ENCODE results near the gene LNPK.
"Not testable (repeated sequence)": the region's sequence is repeated elsewhere in the genome, so short reads cannot be mapped to it uniquely, and the experiment has no call there.

Gene LNPK

DNA sequence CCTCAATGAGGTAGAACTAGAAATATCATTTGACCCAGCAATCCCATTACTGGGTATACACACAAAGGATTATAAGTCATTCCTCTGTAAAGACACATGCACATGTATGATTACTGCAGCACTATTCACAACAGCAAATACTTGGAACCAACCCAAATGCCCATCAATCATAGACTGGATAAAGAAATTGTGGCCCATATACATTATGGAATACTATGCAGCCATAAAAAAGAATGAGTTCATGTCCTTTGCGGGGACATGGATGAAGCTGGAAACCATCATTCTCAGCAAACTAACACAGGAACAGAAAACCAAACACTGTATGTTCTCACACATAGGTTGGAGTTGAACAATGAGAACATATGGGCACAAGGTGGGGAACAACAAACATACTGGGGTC lies 106.1 kb downstream of the LNPK start:
- not testable (repeated sequence) for DNase-seq

DNA sequence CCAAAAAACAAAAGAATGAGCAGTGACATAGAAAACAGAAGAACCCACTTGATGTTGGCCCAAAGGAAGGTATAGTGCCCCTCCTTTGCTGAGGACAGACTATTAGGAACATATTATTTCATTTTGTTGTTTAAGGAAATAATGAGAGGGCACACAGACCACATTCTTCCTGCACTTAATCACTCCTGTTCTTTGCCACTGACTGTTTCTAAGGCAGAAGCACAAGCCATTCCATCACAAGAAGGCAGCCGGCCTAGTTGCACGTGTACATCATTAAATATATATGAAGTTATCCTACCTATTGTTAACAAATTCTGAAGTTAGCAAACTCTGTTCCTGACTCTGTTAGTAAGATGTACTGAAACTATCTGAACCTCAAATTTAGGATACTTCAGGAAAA lies 110.0 kb downstream of the LNPK start:
- no peak for DNase-seq

DNA sequence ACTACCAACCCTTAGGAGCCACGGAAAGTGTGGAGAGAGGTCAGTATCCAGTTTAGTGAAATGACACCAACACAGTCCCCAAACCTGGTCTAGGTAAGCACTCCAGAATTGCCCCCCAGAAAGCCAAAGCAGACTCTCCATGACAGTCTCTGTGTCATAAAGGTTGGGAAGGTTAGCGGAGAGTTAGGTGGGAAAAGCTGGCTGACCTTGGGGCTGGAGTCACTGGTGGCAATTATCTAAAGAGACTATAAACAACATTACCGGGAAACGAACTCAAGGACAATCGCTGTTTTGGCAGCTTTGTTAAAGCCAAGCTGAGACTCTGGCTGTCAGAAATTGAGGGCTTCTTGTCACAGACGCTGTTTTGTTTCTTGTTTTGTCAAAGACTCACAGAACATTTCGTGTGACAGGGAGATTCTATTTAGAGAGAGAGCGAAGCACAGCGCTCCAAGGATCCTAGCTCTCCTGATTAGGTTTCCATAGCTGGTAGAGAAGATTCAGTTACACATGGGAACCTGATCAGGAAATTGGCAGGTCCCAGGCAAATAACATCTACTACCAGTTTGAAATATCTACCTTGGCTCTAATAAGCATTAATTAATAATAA lies 111.3 kb downstream of the LNPK start:
- no peak for DNase-seq

DNA sequence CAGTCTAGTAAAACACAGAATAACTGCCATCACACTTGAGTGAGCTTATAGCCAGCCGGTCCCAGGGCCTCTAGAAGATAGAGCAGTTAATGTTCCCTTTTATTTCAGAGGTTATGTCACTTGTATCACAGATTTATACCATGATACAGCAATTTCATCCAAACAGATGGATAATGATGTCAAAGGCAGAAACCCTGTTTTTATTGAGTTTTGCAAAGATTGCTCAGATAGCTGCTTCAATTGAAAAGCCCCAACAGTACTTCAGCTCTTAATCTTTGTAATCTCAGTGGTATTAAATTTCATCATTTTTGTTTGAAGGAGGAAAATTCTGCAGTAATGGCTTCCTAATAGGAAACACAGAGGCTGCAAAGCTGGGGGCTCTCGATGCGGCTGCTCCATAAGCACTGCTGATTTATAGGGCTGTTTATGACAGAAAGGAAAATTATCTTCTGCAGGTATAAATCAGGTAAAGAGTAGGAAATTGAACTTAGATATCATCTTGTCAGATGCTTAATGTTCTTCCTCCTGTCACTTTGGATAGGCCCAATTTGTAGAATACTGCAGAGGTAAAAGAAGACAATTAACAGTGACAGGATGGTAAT lies 112.3 kb downstream of the LNPK start:
- no peak for DNase-seq

DNA sequence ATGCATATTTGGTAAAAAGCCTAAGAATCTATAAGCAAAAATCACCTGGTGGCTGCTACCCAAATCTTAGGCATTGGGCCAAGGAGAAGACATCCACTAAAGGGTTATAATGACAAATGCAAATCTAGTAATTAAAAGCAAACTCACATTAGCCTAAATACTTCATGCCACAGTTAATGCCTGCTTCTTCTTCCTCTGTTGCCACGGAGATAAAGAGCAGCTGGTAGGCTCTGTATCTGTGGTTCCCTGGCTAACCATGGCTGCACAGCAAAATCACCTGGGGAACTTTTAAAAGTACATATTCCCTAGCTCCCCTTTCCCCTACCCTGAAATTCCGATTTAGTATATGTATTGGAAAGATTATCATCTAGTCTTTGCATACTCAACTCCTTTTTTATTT lies 114.3 kb downstream of the LNPK start:
- no peak for DNase-seq

DNA sequence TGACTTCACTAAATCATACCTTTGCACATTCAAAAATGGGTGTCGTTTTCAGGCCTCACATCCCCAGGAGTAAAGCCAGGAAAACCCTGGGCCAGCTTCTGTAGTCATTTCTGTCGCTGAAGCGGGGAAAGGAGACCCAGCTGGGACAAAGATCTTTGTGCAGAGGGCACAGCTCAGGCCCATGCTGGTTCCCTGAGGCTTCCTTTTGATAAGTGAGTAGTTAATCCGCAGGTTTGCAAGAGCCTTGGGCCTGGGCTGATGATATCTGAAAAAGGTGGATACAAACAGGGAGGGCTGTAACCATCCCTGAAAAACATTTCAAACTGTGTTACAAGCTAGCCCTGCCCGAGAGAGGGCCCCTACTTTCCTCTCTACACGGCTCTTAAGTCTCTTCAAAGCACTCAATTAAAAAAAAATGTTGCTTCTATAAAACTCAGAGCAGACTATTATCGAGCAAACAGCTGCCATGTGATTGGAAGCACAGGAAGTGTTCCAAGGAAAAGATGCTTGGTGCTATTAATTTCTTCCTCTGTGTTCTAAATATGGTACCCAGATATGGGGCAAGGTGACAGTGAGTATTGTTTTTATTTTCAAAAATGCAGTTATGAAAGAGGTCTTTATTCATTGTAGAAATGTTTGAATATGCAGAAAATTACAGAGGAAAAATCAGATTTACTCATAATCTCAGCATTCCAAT lies 117.2 kb downstream of the LNPK start:
- no peak for DNase-seq

DNA sequence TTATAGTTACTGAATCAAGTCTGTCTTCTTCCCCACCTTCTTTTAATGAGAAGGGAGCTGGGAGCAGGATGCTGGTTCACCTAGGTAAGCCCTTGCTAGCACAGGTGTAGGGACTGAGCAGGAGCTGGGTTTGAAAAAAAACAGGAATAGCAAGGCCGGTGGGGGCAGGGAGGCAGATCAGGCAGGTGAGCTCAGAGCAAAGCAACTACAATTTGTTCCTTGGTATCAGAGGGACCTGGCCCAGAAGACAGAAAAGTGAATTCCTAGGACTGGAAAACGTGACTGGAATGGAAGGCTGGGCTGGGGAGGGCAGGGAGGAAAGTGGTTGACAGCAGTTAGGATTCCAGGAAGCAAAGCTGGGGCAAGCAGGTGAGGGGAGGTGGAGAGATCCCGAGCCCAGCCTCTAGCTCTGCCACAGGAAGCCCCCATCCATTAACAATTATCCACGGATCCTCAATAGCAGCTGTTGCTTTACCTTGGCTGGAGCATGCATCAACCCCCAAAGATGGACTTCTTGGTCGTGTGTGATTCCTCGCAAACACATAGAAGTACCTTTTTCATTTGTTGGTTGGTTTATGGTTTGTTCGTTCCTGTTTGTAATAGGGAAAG lies 118.4 kb downstream of the LNPK start:
- no peak for DNase-seq

DNA sequence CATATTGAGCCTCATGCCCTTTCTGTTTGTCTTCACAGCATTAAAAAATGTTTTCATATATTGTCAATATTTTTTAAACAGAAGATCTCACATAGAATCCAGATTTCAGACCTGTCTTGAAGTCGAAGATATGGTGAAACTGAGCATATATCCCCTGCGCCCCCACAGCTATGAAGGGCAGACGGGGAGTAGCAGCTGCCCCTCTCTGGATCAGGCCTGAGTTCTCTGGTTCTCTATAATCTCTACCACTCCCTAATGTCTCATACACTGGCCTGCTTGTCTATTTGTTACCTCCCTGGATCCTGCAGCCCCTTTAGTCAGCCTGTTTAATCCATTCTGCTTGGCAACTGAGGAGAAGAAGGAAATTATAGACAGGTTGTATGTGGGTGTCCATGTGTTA lies 122.4 kb downstream of the LNPK start:
- no peak for DNase-seq

DNA sequence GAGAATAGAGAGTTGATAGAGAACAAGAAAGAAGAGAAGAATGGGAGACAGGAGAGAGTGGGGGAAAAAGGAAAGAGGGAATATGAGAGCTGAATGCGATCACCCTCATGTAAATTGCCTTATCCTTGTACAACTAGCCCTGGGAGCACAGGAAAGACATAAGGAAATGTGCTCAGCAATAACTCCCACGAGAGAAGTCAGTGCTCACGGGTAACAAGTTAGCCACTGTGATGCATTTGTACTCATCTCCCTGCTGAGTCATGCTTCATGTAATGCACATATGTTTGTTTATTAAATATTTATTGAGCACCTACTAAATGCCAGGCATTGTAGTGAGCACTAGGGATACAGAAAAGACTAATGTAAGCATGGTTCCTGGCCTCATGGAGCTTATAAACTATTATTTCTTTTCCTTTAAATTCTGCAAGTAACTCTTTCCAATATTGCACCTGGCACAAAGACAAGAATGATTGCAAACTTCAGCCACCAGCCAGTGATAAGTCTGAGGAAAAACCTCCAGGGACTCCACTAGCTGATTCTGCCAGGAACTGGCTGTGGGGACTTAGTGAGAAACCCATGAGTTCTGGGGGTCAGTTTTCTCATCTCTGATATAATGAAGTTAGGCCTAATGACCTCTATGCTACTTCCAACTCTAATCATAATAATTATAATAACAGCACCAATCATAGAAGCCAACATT lies 124.1 kb downstream of the LNPK start:
- no peak for DNase-seq

DNA sequence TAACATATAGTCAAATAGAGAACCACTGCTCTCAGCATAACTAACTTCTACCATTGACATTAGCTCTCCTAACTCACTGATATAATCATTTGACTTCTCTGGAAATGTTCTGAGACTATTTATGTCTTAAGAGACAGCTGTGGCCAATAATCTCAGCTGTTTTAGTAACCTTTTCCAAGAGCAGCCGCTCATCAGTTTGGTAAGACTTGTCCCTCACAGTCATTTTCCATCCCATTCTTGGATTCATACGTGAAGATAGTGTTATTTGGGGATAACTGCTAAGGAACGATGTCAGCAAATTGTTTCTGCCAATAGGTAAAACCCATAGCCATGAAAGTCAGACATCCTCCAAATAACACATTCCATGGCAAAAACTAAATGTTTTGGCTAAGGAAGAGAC lies 127.8 kb downstream of the LNPK start:
- DNase-seq = no peak
